Activated CD4-positive, alpha-beta T cell treated with anti-CD3 and anti-CD28 coated beads, Interleukin-2, amount 10 ng/mL, durations not matched to agents 7 days and 5 days (primary cell): ENCODE results near the gene IFIT1B. TPM values are rescaled to one million over a fixed set of nuclear protein-coding genes. Genes with fewer than 3 reads are reported as not detected.

ENCODE experiments used
- CTCF ChIA-PET: fragments of 350-600 bp; sonication (Branson Sonifier 250); formaldehyde crosslinking; loops from one replicate; lab custom pipeline; 2021; ENCODE audit warnings: antibody characterized with exemption; lab: Charles Lee
- POLR2A ChIA-PET: fragments of 350-600 bp; sonication (Branson Sonifier 250); formaldehyde crosslinking; loops from one replicate; lab custom pipeline; 2021; ENCODE audit warnings: antibody characterized with exemption; lab: Charles Lee
- DNase-seq: peaks from one replicate; pipeline ENCODE4 v3.0.0-alpha.2; 2020
- H3K27ac Mint-ChIP-seq: one replicate; pipeline ENCODE4 v1.8.0; 2021; ENCODE audit warnings: mild to moderate bottlenecking, moderate library complexity, mixed read lengths
- H3K27me3 Mint-ChIP-seq: one replicate; pipeline ENCODE4 v1.8.0; 2021; ENCODE audit warnings: mixed read lengths
- H3K36me3 Mint-ChIP-seq: one replicate; pipeline ENCODE4 v1.8.0; 2021; ENCODE audit warnings: low read depth, mixed read lengths
- H3K4me1 Mint-ChIP-seq: one replicate; pipeline ENCODE4 v1.8.0; 2021; ENCODE audit warnings: mixed read lengths
- H3K4me3 Mint-ChIP-seq: one replicate; pipeline ENCODE4 v1.8.0; 2021; ENCODE audit warnings: mild to moderate bottlenecking, moderate library complexity, mixed read lengths
- H3K9me3 Mint-ChIP-seq: one replicate; pipeline ENCODE4 v1.8.0; 2021; ENCODE audit warnings: mixed read lengths
- total RNA-seq, 2 experiments: library from RNA; stranded (reverse); gene quantifications; one replicate each; pipeline ENCODE4 v1.2.3, GENCODE V29; 2021

IFIT1B gene
- total RNA-seq, 2 experiments from 2014 or later, result not detected

DNA sequence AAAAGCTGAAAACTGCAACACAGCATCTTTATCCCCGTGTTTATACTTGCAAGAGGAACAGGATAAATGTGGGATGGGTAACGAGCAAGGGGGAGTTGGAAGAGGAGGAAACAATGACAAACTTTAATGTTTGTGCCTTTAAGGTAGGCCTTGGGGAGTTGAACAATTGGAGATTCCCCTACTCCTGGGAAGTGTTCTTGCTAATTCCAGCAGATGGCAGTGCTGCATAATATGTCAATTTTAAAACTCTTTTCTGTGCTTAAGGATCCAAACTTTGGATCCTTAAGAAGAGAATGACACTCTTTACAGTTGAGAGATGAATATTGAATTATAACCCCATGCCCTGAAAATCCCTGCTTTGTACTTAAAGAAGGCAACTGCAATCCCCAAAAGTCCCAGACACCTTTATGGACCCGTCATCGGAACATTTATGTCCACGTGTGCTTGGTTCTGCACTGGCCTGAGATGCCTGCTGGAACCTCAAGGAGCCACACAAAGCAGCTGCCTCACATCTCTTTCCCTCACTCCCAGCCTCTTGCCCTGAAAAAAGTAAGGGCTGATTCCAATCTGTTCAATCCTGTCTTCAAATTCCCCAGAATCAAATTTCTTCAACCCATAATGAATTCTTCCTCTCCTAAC is 48.5 kb downstream of the IFIT1B start:
- Mint-ChIP-seq H3K27me3 (peaks cover 2% of the 10 kb centered on the region), H3K4me1 (peaks cover 2% of the 10 kb centered on the region), H3K27ac (no peak overlapping the region), H3K36me3 (peaks cover 12% of the 10 kb centered on the region), H3K4me3 (no peak overlapping the region), H3K9me3 (no peaks in the 10 kb centered on the region)
- CTCF ChIA-PET, result no interaction called here
- DNase-seq, result peak; percentile 34
- POLR2A ChIA-PET, result no interaction called here

DNA sequence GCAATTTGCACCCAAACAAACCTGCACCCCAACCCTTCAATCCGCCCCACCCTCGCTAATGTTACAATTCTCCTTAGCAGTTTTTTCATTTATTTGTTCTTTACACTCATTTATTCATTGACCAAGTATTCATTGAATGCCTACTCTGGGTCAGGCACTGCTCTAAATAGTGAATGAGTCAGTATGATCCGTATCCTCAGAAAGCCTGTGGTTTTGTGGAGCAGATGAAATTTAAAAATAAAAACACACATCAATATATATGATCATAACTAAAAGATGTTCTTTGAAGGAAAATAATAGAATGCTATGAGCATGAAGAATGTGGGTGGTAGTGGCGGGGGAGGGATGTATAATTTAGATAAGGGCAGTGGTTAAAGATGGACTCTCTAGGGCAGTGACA is 49.8 kb downstream of the IFIT1B start:
- no peaks in the 10 kb centered on the region for H3K9me3 Mint-ChIP-seq
- H3K36me3 Mint-ChIP-seq, result peaks cover 3% of the 10 kb centered on the region
- H3K4me1 Mint-ChIP-seq, result no peaks in the 10 kb centered on the region
- POLR2A ChIA-PET, result interaction anchor here (0.7 kb wide), 1 partner anchor 274 kb away, joined by 5 read pairs; the partner anchor contains the start of gene KIF20B
- peaks cover 9% of the 10 kb centered on the region for H3K27me3 Mint-ChIP-seq
- no peak overlapping the region for H3K4me3 Mint-ChIP-seq
- no peak overlapping the region for H3K27ac Mint-ChIP-seq
- CTCF ChIA-PET, result no interaction called here
- DNase-seq, result no peak

DNA sequence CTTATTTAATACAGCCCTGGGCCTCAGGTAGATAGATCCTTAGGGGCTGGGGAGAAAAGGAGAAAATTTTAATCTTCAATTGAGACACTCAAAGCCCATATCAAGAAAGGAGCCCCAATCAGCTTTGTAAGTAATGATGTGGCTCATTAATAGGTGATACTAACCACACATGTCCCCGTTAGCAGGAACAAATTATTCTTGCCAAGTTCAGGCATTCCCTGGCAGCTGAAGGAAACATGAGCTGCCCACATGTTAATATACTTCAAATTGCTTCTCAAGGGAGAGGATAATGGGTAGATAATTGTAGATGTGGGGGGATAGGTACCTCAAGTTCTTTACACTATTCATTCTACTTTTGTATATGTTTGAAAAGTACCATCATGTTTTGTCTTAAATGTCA is 51.0 kb downstream of the IFIT1B start:
- Mint-ChIP-seq H3K4me1 (no peaks in the 10 kb centered on the region), H3K36me3 (no peaks in the 10 kb centered on the region), H3K9me3 (no peaks in the 10 kb centered on the region), H3K27me3 (peaks cover 18% of the 10 kb centered on the region), H3K4me3 (no peak overlapping the region), H3K27ac (no peak overlapping the region)
- DNase-seq, result no peak
- POLR2A ChIA-PET, result no interaction called here
- CTCF ChIA-PET, result no interaction called here

DNA sequence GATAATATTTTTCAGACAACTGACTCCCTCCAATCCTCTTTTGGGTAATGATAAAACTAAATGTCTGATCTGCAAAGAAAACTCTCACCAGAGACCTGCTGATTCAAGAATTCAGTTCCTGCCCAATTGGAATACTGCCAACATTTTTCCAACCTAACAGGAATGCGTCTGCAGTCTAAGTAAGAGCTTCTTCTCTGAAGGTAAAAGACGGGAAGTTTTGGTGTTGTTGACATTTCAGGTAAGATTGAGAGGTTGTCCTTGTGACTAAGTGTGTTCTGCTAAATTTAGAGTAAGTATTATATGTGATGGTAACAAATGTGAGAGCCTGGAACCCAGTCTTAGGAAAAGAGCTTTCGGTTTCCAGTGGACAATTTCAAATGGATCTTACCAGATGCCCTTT is 54.1 kb downstream of the IFIT1B start:
- POLR2A ChIA-PET, result no interaction called here
- Mint-ChIP-seq H3K36me3 (no peaks in the 10 kb centered on the region), H3K4me1 (no peaks in the 10 kb centered on the region), H3K9me3 (no peaks in the 10 kb centered on the region), H3K27me3 (peaks cover 42% of the 10 kb centered on the region), H3K4me3 (no peak overlapping the region), H3K27ac (no peak overlapping the region)
- no peak for DNase-seq
- CTCF ChIA-PET, result interaction anchor here (0.6 kb wide), 1 partner anchor 337 kb away, joined by 3 read pairs; no protein-coding TSS in a partner anchor

Other genes with a start within 250 kb of the IFIT1B start
- gene CH25H, start 170.7 kb upstream of the IFIT1B start, total RNA-seq, result not detected
- 10 to 100 TPM; 32.6 to 34.3 TPM for gene LIPA, start 126.3 kb upstream of the IFIT1B start, total RNA-seq
- 10 to 100 TPM in 1 of 2 experiments, 1 to 10 TPM in 1; 9.9 to 10.2 TPM for gene IFIT2, start 76.0 kb upstream of the IFIT1B start, total RNA-seq
- gene IFIT3, start 50.1 kb upstream of the IFIT1B start, total RNA-seq, result 10 to 100 TPM; 51.1 to 55.4 TPM
- 10 to 100 TPM; 42.9 to 45.0 TPM for gene IFIT1, start 14.6 kb downstream of the IFIT1B start, total RNA-seq
- gene IFIT5, start 36.5 kb downstream of the IFIT1B start, total RNA-seq, result 10 to 100 TPM; 39.6 to 46.3 TPM
- not detected for gene SLC16A12, start 157.5 kb downstream of the IFIT1B start, total RNA-seq